Ovary (tissue), 9 donors: Measurements from ENCODE around the gene TXNDC12. TPM values are rescaled to one million over a fixed set of nuclear protein-coding genes. Genes with fewer than 3 reads are reported as not detected.
"Not testable (repeated sequence)": the region's sequence is repeated elsewhere in the genome, so short reads cannot be mapped to it uniquely, and the experiment has no call there.

Experiments
- DNase-seq, 5 donors: peaks; one replicate each; pipeline ENCODE4 v3.0.0-alpha.2; 2019 to 2020
- H3K27ac ChIP-seq, 2 donors: fragments of 200-600 bp; one replicate each; pipeline versions ENCODE4 v1.5.1 to v1.8.0; 2019 to 2022
- H3K27me3 ChIP-seq: fragments of 200-600 bp; one replicate; pipeline ENCODE4 v1.8.0; 2022
- H3K36me3 ChIP-seq: fragments of 200-600 bp; sonication (generic); one replicate; pipeline ENCODE4 v1.5.1; 2019
- H3K4me1 ChIP-seq: one replicate; pipeline ENCODE4 v1.8.1; 2013; ENCODE audit warnings: mild to moderate bottlenecking, moderate library complexity; ENCODE audit not compliant: insufficient read depth
- H3K4me3 ChIP-seq: fragments of 200-600 bp; sonication (generic); one replicate; pipeline ENCODE4 v1.5.1; 2017
- H3K9me3 ChIP-seq, 2 donors: fragments of 200-600 bp in 1 of 2; sonication (generic) in 1 of 2; one replicate each; pipeline versions ENCODE4 v1.5.1 to v1.8.1; 2013 to 2019; ENCODE audit warnings: mild to moderate bottlenecking in 1 of 2, moderate library complexity in 1 of 2
- EP300 ChIP-seq: sonication (generic); formaldehyde crosslinking; IDR thresholded peaks from one replicate; pipeline ENCODE4 v1.6.1; 2017; ENCODE audit warnings: antibody characterized with exemption
- POLR2A ChIP-seq: fragments of 450-650 bp; IDR thresholded peaks from one replicate; pipeline ENCODE4 v1.6.1; 2017; ENCODE audit warnings: antibody characterized with exemption, mild to moderate bottlenecking, moderate library complexity
- WGBS, 3 donors: extraction: QIAGEN DNeasy Blood & Tissue Kit in 1 of 3; methylation state at CpG; one replicate each; pipeline versions ENCODE4 v1.1.5 to v1.1.7; 2013 to 2017; 5-methylcytosine and 5-hydroxymethylcytosine counted together
- intact Hi-C, 4 donors: fragments of 100-400 bp; cut with DNase I; formaldehyde crosslinking; loops; one replicate each; pipeline versions ENCODE4 v1.11.0 to v1.15.1; 2022 to 2023
- polyA plus RNA-seq, 2 donors: library from polyadenylated mRNA; stranded (reverse); fragments of 200-250 nt in 1 of 2; fragments of 350-450 nt in 1 of 2; fragmentation: Illumina TruSeq in 1 of 2; extraction: RNeasy Lipid Tissue Mini Kit (QIAGEN cat#74804) in 1 of 2; gene quantifications; one replicate each; pipeline ENCODE4 v1.2.3, GENCODE V29; 2013 to 2014
- total RNA-seq, 7 donors: library from RNA; depleted of rRNA in 2 of 7; stranded (reverse); fragments of >200 nt in 2 of 7; fragmentation: NEBNext Ultra II Directional in 3 of 7; extraction: Animal tissue kit (Norgen Biotek cat#: 25700) in 3 of 7; gene quantifications; one replicate each; pipeline versions ENCODE4 v1.1.0 to v1.2.4, GENCODE V29; 2016 to 2023
- TF ChIP-seq, protein P1 (sequence below), 3 donors: fragments of 450-650 bp in 2 of 3; fragments of 200-600 bp in 1 of 3; IDR thresholded peaks; one replicate each; pipeline versions ENCODE4 v1.5.1 to v1.8.0; 2016 to 2022; ENCODE audit warnings: antibody characterized with exemption in 3 of 3, mild to moderate bottlenecking in 1 of 3
- donor health status: DM: no; HTN: no; CAD: no; lungs with moderate emphysema.
- donor health status: DM: no; HTN: no; CAD: no.
- donor health status: Bipolar disorder and iron deficiency.
- donor health status: DM: yes; HTN: yes; CAD: no.
- donor health status: DM: no; HTN: no; CAD: no.
- donor health status: DM: yes; HTN: yes; CAD: no.

The TXNDC12 gene
- total and polyA plus RNA-seq, 9 donors = 27.3 to 52.8 (median 37.5) TPM

DNA sequence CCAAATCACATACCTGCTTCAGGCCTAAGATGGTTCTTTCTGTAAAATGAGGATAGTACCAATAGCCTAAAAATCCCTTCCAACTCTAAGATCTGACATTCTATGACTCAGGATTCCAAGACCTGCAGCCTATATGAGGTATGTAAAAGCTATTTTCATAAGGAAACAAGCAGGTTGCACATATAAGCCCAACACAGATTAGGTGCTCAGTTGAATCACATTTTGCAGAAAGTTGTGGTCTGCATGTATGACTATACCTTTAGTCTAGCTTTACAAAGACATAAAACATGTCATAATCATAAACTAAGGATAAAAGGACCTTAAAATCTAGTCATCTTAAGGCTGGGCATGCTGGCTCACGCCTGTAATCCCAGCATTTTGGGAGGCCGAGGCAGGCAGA, 28.7 kb downstream of the TXNDC12 start:
- H3K27ac ChIP-seq = no peak overlapping the region
- no peaks in the 10 kb centered on the region for H3K9me3 ChIP-seq
- no peaks in the 10 kb centered on the region for H3K27me3 ChIP-seq
- DNase-seq = no peak
- H3K36me3 ChIP-seq = no peaks in the 10 kb centered on the region
- no peak for TF ChIP-seq POLR2A
- TF ChIP-seq EP300 = no peak
- TF ChIP-seq, protein P1, sequence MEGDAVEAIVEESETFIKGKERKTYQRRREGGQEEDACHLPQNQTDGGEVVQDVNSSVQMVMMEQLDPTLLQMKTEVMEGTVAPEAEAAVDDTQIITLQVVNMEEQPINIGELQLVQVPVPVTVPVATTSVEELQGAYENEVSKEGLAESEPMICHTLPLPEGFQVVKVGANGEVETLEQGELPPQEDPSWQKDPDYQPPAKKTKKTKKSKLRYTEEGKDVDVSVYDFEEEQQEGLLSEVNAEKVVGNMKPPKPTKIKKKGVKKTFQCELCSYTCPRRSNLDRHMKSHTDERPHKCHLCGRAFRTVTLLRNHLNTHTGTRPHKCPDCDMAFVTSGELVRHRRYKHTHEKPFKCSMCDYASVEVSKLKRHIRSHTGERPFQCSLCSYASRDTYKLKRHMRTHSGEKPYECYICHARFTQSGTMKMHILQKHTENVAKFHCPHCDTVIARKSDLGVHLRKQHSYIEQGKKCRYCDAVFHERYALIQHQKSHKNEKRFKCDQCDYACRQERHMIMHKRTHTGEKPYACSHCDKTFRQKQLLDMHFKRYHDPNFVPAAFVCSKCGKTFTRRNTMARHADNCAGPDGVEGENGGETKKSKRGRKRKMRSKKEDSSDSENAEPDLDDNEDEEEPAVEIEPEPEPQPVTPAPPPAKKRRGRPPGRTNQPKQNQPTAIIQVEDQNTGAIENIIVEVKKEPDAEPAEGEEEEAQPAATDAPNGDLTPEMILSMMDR (IDR thresholded peaks at IDR 0.05) = no peak
- H3K4me1 ChIP-seq = peaks cover 5% of the 10 kb centered on the region
- WGBS, 3 donors = 96 to 100% (median 98%) methylated on average over 2 of the region's 2 CpGs
- H3K4me3 ChIP-seq = no peak overlapping the region
- intact Hi-C loops = no loop called here

DNA sequence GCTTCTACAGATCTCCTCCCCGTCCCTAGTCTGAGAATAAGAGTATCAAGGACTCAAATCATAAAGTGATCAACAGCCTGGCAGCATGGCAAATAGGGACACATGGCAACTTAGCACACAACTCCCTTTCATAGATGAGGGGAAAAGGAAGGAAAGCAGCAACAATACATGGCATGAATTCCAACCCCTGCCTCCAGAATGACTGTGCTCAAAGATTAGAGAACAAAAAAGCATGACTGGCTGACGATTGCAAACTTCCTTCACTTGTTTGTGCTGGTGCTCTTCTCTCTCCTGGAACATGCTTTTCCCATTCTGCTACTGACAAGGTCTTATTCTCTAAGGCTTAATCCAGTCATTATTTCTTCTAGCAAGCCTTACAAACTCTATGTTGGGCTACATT, 32.9 kb downstream of the TXNDC12 start:
- DNase-seq = no peak
- no peak overlapping the region for H3K4me3 ChIP-seq
- intact Hi-C loops = no loop called here
- no peaks in the 10 kb centered on the region for H3K9me3 ChIP-seq
- H3K27ac ChIP-seq = no peak overlapping the region
- H3K36me3 ChIP-seq = no peaks in the 10 kb centered on the region
- H3K4me1 ChIP-seq = no peaks in the 10 kb centered on the region
- 83% methylated on average over 2 of the region's 2 CpGs for WGBS, 3 donors
- no peak for TF ChIP-seq POLR2A
- H3K27me3 ChIP-seq = no peaks in the 10 kb centered on the region

DNA sequence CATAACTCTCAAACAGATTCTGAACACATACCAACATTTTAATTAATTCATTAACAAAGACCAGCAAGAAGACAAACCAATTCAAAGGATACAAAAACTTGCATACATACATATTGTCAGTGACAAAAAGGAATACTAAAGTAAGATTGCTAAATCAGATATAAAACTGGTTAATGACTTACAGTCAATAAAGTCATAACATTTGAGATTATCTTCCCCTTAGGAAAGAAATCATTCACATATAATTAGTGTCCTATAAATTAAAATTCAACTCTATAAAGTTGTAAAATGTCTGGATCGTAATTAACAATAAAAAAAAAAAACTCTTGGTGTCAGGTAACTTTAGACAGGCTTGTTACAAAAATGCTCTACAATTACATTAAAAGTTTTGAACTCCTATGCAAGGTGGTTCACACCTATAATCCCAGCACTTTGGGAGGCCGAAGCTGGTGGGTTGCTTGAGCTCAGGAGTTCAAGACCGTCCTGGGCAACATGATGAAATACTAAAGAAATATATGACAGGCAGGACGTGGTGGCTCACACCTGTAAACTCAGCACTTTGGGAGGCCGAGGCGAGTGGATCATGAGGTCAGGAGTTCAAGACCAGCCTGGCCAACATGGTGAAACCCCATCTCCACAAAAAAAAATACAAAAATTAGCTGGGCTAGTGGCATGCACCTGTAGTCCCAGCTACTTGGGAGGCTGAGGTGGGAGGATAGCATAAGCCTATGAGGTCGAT, 46.8 kb downstream of the TXNDC12 start:
- no peak for TF ChIP-seq POLR2A
- TF ChIP-seq EP300 = no peak
- TF ChIP-seq, protein P1 (IDR thresholded peaks at IDR 0.05) = no peak
- intact Hi-C loops = no loop called here
- WGBS, 3 donors = 89 to 94% (median 92%) methylated on average over 7 of the region's 7 CpGs
- H3K9me3 ChIP-seq = no peaks in the 10 kb centered on the region
- H3K27ac ChIP-seq = peak overlapping the region in 1 of 2 donors; percentile 83
- no peak for DNase-seq
- no peak overlapping the region for H3K4me3 ChIP-seq
- H3K27me3 ChIP-seq = no peaks in the 10 kb centered on the region
- peaks cover 14% of the 10 kb centered on the region for H3K4me1 ChIP-seq
- H3K36me3 ChIP-seq = no peaks in the 10 kb centered on the region

DNA sequence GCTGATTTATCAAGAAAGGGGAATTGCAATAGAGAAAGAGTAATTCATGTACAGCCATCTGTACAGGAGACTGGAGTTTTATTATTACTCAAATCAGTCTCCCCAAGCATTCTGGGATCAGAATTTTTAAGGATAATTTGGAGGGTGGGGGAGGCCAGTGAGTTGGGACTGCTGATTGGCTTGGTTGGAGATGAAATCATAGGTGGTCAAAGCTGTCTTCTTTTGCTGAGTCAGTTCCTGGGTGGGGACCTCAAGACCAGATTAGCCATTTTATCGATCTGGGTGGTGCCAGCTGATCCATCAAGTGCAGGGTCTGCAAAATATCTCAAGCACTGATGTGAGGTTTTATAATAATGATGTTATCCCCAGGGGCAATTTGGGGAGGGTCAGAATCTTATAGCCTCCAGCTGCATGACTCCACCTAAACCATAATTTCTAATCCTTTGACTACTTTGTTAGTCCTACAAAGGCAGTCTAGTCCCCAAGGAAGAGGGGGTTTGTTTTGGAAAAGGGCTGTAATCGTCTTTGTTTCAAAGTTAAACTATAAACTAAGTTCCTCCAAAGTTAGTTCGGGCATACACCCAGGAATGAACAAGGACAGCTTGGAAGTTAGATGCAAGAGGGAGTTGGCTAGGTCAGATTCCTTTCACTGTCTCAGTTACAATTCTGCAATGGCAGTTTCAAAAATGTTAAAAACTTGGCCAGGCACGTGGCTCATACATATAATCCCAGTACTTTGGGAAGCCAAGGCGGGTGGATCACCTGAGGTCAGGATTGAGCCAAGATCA, 47.6 kb downstream of the TXNDC12 start:
- TF ChIP-seq POLR2A = no peak
- TF ChIP-seq EP300 = no peak
- TF ChIP-seq, protein P1 (IDR thresholded peaks at IDR 0.05) = no peak
- no peak for DNase-seq
- no peaks in the 10 kb centered on the region for H3K9me3 ChIP-seq
- no peaks in the 10 kb centered on the region for H3K27me3 ChIP-seq
- no peaks in the 10 kb centered on the region for H3K36me3 ChIP-seq
- no peak overlapping the region for H3K4me3 ChIP-seq
- H3K27ac ChIP-seq = peak overlapping the region in 1 of 2 donors; percentile 83
- 5 to 31% (median 9%) methylated on average over 5 of the region's 5 CpGs for WGBS, 3 donors
- H3K4me1 ChIP-seq = peaks cover 14% of the 10 kb centered on the region
- intact Hi-C loops = no loop called here

DNA sequence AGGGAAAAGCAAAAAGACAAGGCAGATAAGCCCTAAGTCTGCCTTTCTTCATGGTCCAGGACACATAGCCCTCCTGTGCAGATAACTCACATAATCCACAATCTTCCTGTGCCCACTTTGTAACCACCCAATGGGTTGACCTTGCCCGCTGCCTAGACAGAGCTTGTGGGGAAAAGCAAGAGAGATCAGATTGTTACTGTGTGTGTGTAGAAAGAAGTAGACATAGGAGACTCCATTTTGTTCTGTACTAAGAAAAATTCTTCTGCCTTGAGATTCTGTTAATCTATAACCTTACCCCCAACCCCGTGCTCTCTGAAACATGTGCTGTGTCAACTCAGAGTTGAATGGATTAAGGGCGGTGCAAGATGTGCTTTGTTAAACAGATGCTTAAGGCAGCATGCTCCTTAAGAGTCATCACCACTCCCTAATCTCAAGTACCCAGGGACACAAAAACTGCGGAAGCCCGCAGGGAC, 48.9 kb downstream of the TXNDC12 start:
- H3K27me3 ChIP-seq, H3K9me3 ChIP-seq, H3K36me3 ChIP-seq, H3K4me3 ChIP-seq, intact Hi-C loops: not testable (repeated sequence)
- H3K4me1 ChIP-seq = peaks cover 14% of the 10 kb centered on the region
- H3K27ac ChIP-seq = peak overlapping the region in 1 of 2 donors; percentile 83
- 10 to 33% (median 16%) methylated on average over 5 of the region's 5 CpGs for WGBS, 3 donors
- peak in 1 of 5 donors; percentile 14 for DNase-seq

DNA sequence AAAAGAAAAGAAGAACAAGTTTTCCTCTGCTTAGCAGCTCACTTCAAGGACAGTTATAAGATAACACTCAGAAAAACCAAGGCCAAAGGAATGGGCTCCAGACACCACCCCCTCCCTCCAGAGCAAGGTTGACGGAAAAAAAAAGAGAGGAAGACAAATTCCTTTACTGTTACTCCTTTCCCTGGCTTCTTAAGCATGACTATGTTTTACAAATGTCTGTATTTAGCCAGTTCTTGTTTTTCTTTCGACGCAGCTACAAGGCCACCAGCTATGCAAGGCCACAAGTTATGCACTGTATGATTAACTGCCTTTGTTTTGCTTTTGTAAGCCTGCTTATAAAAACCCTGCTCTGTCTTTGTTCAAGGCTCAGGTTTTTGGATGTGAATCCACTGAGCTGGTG, 49.4 kb downstream of the TXNDC12 start:
- H3K4me3 ChIP-seq, H3K36me3 ChIP-seq, H3K9me3 ChIP-seq, intact Hi-C loops, H3K27me3 ChIP-seq: not testable (repeated sequence)
- Histone ChIP-seq H3K4me1 (peaks cover 14% of the 10 kb centered on the region), H3K27ac (peak overlapping the region in 1 of 2 donors; percentile 83)
- DNase-seq = peak; percentile 28 to 55 (median 44)
- 1 to 10% (median 3%) methylated on average over 3 of the region's 3 CpGs for WGBS, 3 donors
